ENCODE measurements around the gene SYT17.

GRCh38 chr16:19162085-19162484 lies 6.0 kb upstream of the SYT17 start:
- TF ChIP-seq POLR2A (IDR thresholded peaks at IDR 0.05; ENCODE audit: low read depth, low read length) (no peak), POLR2AphosphoS5 (IDR thresholded peaks at IDR 0.05; ENCODE audit: low read depth, low read length) (no peak), TAF1 (IDR thresholded peaks at IDR 0.05; ENCODE audit: borderline replicate concordance, low read depth, low read length) (no peak)
